ENCODE results near the gene ALAS1. TPM values are rescaled to one million over a fixed set of nuclear protein-coding genes. Genes with fewer than 3 reads are reported as not detected.
A peak's percentile ranks its signal among the peaks of the same experiment; 100 is the strongest.

Gene ALAS1
- total and polyA plus RNA-seq, 4 donors: 38.7 to 85.1 (median 57.2) TPM

DNA sequence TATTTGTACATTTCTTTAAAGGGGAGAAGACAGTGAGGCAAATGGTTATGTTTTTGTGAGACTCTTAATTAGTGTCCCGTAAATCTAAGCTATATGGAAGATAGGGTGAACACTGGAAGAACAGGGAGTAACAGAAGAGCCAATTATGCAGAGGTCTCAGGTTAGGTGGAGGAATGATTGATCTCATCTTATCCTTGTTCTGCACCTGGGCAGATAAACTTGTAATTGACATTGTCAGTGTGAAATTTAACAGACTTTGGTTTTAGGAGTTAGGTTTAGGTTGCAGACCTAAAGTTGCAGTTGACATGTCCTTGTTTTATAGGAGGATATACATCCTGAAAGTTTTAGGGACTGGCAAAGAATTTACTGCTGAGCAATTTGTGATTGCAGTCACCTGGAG is 44.1 kb downstream of the ALAS1 start:
- Histone ChIP-seq H3K9ac (ENCODE audit: insufficient read depth in 1 of 2, low read length in 2 of 2) (no peak overlapping the region), H3K4me3 (no peak overlapping the region), H3K27me3 (ENCODE audit: control insufficient read depth in 3 of 3, insufficient read depth in 3 of 3, low read length in 2 of 3) (no peaks in the 10 kb centered on the region), H3K27ac (ENCODE audit: low read depth in 1 of 2, low read length in 1 of 2) (no peak overlapping the region), H3K36me3 (ENCODE audit: control insufficient read depth in 4 of 4, insufficient read depth in 4 of 4, low read length in 4 of 4) (no peaks in the 10 kb centered on the region), H3K4me1 (ENCODE audit: control insufficient read depth in 5 of 5, insufficient read depth in 5 of 5, low read length in 5 of 5) (peaks cover 2 to 36% (median 24%) of the 10 kb centered on the region in 5 donors), H3K9me3 (ENCODE audit: control insufficient read depth in 4 of 4, insufficient read depth in 3 of 4, low read length in 3 of 4) (peaks cover 0 to 3% (median 0%) of the 10 kb centered on the region in 4 donors)
- no peak for ATAC-seq (ENCODE audit: insufficient read depth, low FRiP score)
- TF ChIP-seq, protein P1, sequence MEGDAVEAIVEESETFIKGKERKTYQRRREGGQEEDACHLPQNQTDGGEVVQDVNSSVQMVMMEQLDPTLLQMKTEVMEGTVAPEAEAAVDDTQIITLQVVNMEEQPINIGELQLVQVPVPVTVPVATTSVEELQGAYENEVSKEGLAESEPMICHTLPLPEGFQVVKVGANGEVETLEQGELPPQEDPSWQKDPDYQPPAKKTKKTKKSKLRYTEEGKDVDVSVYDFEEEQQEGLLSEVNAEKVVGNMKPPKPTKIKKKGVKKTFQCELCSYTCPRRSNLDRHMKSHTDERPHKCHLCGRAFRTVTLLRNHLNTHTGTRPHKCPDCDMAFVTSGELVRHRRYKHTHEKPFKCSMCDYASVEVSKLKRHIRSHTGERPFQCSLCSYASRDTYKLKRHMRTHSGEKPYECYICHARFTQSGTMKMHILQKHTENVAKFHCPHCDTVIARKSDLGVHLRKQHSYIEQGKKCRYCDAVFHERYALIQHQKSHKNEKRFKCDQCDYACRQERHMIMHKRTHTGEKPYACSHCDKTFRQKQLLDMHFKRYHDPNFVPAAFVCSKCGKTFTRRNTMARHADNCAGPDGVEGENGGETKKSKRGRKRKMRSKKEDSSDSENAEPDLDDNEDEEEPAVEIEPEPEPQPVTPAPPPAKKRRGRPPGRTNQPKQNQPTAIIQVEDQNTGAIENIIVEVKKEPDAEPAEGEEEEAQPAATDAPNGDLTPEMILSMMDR (IDR thresholded peaks at IDR 0.05; ENCODE audit: control extremely low read depth, extremely low read depth): no peak
- 95 to 100% methylated on average over 1 of the region's 1 CpG for WGBS, 2 donors
- DNase-seq: no peak

DNA sequence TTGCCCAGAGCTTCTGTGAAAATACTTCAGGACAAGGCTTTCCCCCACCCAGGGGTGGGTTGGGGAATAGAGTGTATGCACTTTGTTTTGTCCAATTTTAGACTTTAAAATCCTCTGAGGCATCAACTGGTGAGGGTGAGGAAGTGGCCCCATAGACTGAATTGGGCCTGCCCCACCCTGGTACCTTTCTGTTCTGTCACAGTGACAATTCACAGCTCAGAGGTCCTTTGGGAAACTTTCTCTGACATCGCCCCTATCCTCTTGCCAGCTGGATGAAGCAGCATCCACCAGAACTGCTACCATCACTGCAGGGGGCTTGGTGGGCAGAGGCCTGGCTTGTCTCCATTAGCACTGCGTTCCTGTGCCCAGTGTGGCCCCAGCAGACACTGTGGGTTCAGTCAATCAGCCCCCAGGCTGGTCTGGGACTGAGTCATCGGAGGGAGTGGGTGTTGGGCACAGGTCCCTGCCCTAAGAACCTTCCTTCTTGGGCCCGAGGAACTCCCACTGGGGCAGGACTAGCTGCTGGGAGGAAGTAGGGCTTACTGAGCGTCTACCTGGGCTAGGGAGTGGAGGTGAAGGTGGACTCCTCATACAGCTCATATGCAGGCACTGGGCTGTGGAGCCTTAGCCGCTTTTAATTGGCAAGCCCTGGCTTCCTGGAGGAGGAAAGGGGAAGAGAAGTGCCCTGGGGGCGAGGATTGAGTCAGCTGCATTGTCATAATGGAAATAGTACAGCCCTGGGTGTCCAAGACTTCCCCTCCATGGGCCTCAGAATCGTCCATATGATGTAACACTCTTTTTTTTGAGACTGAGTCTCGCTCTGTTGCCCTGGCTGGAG is 46.0 kb downstream of the ALAS1 start:
- H3K4me3 ChIP-seq: peak overlapping the region; percentile 8
- no peak overlapping the region for H3K9ac ChIP-seq (ENCODE audit: insufficient read depth in 1 of 2, low read length in 2 of 2)
- peak in 1 of 3 donors; percentile 13 for DNase-seq
- peaks cover 0 to 9% (median 3%) of the 10 kb centered on the region in 4 donors for H3K36me3 ChIP-seq (ENCODE audit: control insufficient read depth in 4 of 4, insufficient read depth in 4 of 4, low read length in 4 of 4)
- peak overlapping the region in 1 of 2 donors; percentile 88 for H3K27ac ChIP-seq (ENCODE audit: low read depth in 1 of 2, low read length in 1 of 2)
- peak; percentile 15 for ATAC-seq (ENCODE audit: insufficient read depth, low FRiP score)
- TF ChIP-seq, protein P1 (IDR thresholded peaks at IDR 0.05; ENCODE audit: control extremely low read depth, extremely low read depth): no peak
- H3K9me3 ChIP-seq (ENCODE audit: control insufficient read depth in 4 of 4, insufficient read depth in 3 of 4, low read length in 3 of 4): peaks cover 0 to 3% (median 0%) of the 10 kb centered on the region in 4 donors
- 50 to 67% methylated on average over 9 of the region's 9 CpGs for WGBS, 2 donors
- H3K27me3 ChIP-seq (ENCODE audit: control insufficient read depth in 3 of 3, insufficient read depth in 3 of 3, low read length in 2 of 3): no peaks in the 10 kb centered on the region
- H3K4me1 ChIP-seq (ENCODE audit: control insufficient read depth in 5 of 5, insufficient read depth in 5 of 5, low read length in 5 of 5): peaks cover 0 to 23% (median 10%) of the 10 kb centered on the region in 5 donors

DNA sequence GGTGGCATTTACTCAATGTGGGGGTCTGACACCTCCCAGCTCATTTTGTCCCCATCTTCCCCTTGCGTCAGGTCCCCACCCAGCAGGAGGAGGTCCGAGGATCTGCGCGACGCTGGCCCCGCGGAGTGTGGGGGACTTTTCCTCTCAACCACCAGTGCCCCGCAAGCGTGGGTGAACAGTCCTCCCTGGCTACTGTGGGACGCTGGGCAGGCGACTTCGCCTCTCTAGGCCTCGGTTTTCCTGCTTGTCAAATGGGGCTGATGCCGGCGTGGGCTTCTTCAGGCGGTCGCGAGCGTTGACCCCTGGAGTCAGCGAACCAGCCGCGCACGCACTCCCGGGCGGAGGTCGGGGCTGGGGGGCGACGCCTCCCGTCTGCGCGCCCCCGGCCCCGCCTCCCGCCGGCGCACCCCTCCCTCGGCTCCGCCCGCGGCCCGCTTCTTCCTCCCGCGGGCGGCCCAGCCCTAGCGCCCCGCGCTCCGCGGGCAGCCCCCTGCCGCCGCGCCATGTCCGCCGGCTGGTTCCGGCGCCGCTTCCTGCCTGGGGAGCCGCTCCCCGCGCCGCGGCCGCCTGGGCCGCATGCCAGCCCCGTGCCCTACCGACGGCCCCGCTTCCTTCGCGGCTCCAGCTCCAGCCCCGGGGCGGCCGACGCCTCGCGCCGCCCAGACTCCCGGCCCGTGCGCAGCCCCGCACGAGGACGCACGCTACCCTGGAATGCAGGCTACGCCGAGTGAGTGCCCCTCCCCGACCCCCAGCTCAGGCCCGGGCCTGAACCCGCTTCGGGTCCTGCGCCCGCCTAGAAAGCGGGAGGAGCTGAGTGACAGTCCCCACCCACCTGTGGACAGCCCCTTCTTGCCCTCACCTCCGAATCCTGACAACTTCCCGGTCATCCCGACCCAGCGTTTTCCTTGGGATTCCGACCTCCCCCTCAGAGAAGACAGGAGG is 47.6 kb downstream of the ALAS1 start, which contains the start of gene PPM1M:
TSS of gene PPM1M (plus strand) at position 438 of the 942 bp plus-strand sequence. CDS start at position 504, 66 bp downstream.
- Histone ChIP-seq H3K36me3 (ENCODE audit: control insufficient read depth in 4 of 4, insufficient read depth in 4 of 4, low read length in 4 of 4) (peaks cover 0 to 23% (median 12%) of the 10 kb centered on the region in 4 donors), H3K4me3 (peak within 1 kb of the TSS; percentile 53), H3K27ac (ENCODE audit: low read depth in 1 of 2, low read length in 1 of 2) (peak within 1 kb of the TSS in 1 of 2 donors; percentile 88), H3K9me3 (ENCODE audit: control insufficient read depth in 4 of 4, insufficient read depth in 3 of 4, low read length in 3 of 4) (peaks cover 0 to 3% (median 0%) of the 10 kb centered on the region in 4 donors), H3K4me1 (ENCODE audit: control insufficient read depth in 5 of 5, insufficient read depth in 5 of 5, low read length in 5 of 5) (peaks cover 0 to 15% (median 10%) of the 10 kb centered on the region in 5 donors), H3K9ac (ENCODE audit: insufficient read depth in 1 of 2, low read length in 2 of 2) (peak within 1 kb of the TSS; percentile 33 to 62), H3K27me3 (ENCODE audit: control insufficient read depth in 3 of 3, insufficient read depth in 3 of 3, low read length in 2 of 3) (no peaks in the 10 kb centered on the region)
- DNase-seq (peak; percentile 58 to 77 (median 74)), ATAC-seq (ENCODE audit: insufficient read depth, low FRiP score) (peak; percentile 15)
- TF ChIP-seq, protein P1 (IDR thresholded peaks at IDR 0.05; ENCODE audit: control extremely low read depth, extremely low read depth): no peak
- 1 to 2% methylated on average over 60 to 98 of the region's 98 CpGs for WGBS, 2 donors

All from lung (tissue), 12 donors.